Measurements from ENCODE around the gene BCORL1. TPM values are rescaled to one million over a fixed set of nuclear protein-coding genes. Genes with fewer than 3 reads are reported as not detected.

The BCORL1 gene
- total RNA-seq, 1 experiment from 2014 or later: 4.0 TPM

DNA sequence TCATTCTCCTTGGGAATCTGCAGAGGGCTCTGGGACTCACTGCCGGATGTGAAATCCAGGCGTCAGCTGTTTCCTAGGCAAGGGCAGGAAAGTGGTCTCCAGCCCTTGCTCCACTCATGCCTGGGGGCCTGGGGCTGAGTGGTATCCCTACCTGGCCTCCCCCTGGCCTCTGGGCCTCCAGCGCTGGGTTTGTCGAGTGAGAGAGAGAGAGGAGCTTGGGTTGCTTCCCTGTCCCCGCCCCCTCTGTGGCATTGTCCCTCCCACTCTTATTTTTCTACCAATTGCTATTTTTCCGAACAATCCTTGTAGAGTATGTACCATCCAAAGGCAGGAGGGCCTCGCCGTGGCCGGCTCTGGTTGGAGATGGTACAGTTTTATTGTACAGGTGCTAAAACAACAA is 74.8 kb downstream of the BCORL1 start:
- DNase-seq (ENCODE audit: low read depth): no peak

DNA sequence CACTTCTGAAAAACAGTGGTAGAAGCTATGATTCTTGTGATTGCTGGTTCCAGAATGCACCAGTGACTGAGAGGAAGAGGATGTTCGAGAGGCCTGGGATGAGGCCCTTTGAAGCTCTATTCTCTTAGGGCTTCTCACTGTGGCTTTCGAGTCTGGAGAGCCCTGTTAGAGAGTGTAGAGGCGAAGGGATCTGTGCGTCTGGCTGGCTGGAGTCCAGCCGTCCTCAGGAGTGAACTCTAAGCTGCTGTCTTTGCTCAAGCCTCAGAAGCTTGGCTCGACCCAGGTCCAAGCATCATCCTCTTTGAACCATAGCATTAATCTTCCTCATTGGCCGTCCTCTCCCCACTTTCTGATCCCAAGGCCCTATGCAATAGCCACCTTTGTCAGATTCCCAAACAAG is 76.2 kb downstream of the BCORL1 start:
- no peak for DNase-seq (ENCODE audit: low read depth)

DNA sequence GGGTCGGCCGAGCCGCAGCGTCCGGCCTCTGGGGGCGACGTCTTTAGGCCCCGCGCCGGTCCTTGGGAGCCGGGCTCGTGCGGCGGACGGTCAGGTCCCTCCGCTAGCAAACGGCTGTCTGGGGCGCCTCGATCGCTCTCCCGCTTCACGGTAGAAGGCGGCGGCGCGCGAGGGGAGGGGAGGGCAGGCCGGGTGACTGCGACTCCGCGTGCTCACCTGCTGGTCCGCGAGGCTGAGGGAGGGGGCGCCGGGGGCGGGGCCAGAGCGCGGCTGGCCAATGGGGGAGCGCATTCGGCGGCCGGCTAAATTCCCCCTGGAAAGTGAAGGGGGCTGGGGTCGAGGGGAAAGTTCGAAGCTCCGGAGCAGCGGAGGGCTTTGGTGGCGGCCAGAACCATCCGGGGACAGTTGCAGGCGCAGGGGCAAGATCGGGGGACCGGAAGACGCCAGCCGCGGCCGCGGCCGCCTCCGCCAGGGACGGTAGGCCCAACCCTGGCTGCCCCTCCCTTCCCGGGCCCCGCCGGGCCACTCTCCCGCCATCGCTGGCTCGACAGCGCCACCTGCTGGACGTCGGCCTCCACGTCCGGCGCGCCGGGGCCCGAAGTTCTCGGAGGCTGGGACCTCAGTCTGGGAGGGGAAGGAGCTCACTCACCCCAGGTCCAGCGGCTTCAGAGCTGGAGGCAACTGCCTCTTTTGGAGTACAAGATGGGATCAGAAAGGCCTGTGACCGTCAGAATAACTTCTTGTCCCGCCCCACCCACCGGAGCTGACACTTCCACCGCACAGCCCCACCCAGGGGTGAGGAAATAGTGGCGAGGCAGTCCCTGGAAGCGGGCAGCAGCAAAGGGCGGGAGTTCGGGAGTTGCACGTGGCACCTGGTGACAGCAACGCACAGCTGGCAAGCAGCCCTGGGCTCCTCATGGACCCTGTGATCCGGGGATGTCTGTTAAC is 78.0 kb downstream of the BCORL1 start:
- peak; percentile 79 for DNase-seq (ENCODE audit: low read depth)

DNA sequence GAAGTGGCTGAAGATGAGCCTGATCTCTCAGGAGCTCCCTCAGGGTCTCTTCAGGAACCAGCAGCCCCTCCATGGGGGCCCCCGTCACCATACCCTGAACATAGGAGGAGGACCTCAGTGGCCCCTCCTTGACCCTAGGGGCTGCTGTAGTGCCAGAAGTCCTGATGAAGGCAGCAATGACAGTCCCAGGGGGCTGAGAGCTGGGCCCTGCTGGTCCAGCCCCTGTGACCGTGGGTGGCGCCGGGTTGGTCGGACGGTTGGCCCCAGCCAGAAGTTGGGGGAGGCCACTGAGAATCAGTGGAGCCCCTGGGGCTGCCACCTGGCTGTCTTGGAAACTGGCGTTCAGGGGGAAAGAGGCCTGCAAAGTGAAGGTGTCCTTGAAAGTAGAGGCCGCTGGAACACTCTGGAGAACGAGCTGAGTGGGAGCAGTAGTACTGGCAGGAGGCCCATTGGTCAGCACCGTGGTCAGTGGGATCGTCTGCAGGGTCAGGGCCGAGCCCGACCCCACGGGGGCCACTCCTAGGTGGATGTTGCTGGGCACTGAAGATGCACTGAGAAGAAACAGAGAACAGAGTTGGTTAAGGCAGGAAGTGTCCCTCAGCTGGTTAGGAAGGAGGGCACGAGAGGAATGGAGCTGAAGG is 84.7 kb downstream of the BCORL1 start:
- no peak for DNase-seq (ENCODE audit: low read depth)

DNA sequence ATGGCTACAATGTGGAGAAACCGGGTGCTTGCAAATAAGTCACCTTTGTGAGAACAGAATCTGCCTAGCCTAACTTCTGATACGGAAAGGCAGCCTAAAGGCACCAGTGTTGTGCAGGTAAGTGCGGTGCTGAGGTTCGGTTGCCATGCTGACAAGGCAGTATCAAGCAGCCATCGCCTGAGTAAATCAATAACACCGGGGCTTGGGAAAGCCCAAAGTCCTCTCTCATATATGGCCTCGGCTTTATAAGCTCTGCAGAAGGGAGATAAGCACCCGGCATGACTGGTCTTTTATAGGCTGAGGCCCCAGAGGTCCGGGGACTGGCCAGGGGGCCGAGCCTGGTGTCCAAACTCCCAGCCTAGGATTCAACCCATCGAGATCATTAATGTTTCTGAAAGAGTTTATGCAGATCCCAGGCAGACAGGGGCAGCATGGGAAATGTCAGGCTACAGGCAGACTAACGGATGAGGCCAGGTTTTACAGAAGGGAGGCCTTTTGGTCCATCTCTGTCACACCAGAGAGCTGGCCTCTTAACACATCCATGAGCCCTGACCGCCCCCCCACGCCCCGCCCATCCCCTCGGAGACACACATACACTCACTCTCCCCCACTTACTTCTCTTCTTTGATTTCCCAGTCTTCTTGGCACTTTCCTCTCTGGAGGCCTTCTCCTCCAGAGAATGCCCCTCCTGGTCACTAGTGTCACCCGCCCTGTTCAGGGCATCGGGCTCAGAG is 89.3 kb downstream of the BCORL1 start:
- DNase-seq (ENCODE audit: low read depth): no peak

DNA sequence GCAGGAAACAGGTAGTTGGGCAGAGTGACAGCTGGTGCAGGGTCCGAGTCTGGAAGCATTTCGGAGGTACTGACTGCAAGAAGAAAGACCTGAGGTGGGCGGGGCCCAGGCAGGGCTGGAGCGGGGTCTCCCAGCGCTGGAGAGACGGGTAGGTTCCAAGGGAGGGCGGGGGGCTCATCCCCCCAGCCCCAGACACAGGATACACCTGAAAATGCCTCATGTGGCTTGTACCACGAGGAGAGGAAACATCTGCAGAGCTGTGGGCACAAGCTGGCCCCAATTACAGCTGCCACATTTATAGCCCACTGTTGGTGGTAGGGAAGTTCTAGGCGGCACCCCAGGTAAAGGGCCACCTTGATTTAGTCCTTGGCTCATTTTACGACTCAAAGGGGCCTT is 89.9 kb downstream of the BCORL1 start:
- no peak for DNase-seq (ENCODE audit: low read depth)

DNA sequence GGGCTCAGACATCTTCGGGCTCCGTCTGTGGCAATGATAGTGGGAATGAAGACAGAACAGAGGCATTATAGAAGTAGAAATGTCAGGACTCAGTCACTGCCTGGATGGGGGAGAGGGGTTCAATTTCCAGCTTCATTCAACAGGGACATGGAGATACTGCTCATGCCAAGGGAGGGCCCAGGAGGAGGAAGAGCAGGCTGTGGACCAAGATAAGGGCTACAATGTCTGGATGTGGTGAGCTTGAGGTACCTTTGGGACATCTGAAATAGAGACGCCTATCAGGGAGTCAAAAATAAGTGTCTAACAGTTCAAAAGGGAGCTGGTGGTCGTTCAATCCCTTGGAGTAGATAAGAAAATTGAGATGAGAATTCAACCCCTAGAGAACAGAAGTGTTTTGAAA is 93.3 kb downstream of the BCORL1 start:
- DNase-seq (ENCODE audit: low read depth): no peak

DNA sequence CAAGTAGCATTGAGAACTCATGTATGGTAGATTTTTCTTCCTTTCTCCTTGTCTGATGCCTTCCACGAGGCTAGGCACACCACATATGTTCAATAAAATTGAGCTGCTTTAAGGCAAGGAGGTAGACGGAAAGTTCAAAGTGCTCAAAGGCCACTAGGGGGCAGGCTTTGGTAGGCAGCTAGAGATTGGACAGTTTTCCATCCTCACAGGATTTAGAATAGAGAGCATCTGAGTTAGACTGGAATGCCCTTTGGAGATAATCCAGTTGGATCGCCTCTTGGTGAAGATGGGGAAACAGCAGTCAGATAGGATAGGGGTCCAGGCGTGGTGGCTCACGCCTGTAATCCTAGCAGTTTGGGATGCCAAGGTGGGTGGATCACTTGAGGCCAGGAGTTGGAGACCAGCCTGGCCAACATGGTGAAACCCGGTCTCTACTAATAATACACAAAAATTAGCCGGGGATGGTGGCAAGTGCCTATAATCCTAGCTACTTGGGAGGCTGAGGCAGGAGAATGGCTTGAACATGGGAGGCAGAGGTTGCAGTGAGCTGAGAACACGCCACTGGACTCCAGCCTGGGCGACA is 97.5 kb downstream of the BCORL1 start:
- peak; percentile 81 for DNase-seq (ENCODE audit: low read depth)

DNA sequence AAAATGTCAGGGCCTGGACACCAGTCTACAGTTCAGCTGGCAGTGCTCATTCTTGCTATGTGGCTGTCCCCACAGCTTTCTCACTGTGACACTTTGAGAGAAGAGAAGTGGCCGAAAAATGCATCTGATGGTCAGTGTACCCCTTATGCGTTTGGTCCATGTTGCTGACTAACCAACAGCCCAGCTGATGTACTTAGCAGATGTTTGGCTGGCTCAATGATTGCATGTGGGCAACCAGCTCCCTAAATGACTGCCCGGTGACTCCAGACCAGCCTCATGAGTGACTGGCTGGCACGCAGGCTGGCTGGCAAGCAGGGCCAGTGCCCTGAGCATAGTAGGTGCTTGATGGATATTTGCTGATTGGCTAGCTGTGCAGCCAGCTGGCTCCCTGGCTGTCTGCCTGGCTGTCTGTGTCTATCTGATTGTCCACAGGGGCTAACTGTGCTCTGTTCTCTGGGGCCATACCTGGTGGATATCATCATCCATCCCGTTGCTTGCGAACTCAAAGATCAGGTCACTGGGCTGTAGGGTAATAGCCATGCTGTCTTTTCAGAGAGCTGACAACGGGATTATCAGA is 98.4 kb downstream of the BCORL1 start:
- no peak for DNase-seq (ENCODE audit: low read depth)

DNA sequence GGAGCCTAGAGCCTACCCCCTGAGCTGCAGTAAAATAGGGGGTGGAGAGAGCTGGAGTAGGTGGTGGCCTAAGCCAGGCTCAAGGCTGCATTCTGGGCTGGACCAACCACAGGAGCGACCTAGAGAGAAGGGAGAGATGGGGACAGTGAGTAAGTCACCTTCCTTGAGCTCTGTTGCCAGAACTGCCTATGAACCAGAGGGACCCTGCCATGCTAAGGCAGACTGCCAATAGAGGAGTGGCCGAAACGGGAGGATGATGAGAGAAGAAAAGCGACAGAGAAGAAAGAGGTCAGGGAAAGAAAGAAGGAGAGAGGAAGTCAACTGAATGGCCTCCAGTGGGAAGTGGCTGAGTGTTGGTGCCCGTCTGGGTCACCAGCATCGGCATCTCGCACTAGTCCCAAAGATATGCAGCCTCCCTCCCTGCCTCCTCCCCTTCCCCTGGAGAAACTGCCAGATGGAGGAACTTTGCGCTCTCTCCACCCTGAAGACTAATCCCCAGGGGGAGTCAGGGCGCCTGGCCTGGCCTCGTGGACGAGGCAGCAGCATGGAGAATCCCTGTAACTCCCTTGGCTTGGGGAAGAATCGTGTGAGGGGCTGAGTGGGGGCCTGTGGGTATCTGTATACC is 99.1 kb downstream of the BCORL1 start:
- no peak for DNase-seq (ENCODE audit: low read depth)

DNA sequence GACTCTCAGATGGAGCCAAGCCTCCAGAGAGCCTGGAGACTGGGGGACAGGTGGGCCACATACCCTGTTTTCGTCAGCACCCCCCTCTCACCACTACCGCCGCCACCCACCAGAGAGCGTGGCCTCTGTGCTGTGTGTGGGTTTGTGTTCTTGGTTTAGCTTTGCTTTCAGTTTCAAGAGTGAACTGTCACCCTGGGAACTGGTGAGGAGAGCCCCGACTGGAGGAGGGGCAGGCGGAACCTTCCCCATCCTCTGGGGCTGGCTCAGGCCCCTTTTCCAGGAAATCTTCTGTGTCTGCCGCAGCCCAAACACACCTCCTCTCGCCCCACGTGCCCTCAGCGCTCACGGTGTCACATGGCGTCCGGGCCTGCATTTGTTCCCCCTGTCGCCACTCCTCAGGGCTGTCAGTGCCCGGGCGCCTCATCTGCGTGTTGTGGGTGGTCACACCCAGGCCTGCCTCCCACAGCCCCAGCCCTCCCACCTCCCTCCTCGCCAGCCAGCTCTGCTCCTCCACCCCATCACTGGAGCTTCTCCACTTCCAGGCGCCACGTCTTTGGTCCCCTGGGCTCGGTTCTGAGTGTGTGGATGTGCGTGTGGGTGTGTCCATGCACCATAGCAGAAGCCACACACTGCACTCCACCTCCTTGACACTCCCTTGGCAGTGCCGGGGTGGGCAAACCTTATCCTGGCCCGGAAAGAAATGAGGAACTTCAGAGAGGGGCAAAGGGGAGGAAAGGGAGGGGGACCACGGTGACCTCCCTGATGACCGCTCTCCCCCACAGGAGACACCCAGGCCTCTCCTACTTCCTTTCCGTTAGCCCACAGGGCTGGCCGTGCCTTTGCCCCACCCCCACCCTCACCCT is 100.0 kb downstream of the BCORL1 start:
- no peak for DNase-seq (ENCODE audit: low read depth)

DNA sequence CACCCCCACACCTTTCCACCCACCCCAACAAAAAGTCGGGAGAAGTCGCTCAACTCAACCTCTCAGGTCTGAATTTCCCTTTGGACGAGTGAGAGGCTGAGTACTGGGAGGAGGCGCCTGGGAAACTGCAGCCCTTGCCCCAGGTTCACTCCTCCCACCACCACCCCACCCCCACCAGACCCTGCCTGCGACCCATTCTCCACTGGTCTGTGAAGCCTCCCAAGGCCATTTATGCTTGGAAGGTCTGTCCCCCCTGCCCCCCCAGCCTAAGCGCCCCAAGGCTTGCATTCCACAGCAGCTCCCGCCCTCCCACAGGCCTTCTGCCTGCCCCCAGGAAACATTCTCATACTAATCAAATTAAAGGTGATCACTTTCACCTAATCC is 100.7 kb downstream of the BCORL1 start:
- no peak for DNase-seq (ENCODE audit: low read depth)

DNA sequence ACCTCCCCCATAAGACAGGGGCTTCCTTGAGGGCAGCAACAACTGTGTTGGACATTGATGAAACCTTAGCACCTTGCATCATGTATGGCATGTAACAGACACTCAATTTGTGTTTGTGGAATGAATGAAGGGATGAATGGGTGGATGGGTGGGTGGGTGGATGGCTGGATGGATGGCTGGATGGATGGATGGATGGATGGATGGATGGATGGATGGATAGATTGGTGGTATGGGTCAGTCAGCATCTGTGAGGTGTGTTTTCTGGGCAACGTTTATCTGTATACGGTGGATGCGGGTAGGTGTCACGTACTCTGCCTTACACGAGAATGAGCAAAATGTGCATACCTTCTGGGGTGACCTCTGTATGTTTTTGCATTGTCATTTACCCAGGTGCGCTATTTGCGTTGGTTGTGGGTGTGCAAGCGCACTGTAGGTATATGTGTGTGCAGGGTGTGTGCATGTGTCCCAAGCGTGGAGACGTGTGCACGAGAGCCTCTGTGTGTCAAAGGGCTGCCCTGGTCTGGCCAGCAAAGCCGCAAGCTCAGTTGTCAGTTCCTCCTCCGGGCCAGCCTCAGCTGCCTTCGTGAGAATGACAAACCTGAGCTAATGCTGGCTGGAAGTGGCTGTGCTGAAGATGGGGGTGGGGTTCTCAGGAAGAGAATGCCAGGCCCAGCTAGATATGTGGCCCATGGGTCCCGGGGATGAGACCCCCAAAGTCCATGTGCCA is 101.4 kb downstream of the BCORL1 start:
- no peak for DNase-seq (ENCODE audit: low read depth)

DNA sequence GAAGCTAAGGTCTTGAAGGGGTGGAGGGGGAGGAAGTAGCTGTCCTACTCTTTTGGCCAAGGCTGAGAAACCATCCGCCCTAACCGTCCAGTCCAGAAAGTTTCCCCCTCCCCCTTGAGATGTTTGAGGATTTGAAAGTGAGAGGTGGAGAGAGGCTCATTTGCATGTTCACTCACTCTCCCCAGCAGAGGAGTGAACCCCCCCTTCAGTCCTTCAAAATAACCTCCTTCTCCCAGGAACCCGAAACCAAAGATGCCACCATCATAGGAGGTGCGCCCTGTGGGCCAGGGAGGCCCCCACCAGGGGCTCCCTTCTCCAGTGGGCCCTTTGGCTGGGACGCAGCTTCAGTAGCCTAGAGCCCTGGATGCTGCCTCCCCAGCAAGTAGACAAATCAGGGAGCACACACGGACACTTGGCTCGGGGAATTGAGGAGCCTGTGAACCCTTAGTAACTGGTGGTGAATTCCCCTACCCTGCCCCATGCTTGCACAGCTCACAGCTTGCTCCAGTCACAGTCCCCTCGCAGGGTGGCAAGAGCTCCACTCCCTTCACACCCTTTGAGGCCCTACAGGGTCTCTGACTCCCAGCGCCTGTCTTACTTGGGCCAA is 102.3 kb downstream of the BCORL1 start:
- DNase-seq (ENCODE audit: low read depth): no peak

DNA sequence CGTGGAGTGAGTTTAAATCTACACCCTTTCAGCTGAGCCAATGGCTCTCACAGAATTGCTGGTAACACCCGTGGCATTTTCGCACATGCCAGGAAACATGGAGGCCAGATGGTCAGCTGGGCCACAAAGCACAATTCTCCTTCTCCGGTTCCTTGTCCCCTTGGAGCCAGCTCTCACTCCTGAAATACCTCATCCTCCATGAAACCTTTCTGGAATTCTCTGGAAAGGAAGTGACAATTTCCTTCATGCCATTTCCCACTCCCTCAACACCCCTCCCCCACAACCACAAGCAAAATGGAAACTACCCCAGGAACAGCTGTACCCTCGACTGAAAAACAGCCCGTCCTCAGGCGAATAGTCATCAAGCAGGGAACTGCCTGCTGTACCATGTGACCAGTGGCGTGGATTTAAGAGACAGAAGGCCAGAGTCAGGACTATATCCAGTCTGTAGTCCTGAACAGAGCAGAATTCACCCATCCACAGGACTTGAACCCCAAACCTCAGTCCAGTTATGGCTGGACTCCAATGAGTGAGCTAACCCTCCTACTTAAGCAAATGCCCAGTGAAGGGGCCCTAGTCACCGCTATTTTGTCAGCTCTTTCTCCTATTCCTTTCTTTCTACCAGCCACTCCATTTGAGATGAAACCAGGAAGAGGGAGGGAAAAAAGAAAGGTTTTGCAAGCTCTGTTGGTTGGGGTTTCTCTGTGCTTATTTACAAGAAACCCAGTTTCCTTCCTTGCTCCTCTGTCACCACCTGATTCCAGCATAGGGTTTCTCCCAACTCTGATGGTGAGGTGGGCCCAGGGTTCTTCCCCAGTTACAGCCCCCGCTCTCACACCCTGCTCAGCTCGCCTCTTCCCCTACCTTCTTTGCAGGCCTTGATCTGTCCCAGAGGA is 103.4 kb downstream of the BCORL1 start:
- no peak for DNase-seq (ENCODE audit: low read depth)

DNA sequence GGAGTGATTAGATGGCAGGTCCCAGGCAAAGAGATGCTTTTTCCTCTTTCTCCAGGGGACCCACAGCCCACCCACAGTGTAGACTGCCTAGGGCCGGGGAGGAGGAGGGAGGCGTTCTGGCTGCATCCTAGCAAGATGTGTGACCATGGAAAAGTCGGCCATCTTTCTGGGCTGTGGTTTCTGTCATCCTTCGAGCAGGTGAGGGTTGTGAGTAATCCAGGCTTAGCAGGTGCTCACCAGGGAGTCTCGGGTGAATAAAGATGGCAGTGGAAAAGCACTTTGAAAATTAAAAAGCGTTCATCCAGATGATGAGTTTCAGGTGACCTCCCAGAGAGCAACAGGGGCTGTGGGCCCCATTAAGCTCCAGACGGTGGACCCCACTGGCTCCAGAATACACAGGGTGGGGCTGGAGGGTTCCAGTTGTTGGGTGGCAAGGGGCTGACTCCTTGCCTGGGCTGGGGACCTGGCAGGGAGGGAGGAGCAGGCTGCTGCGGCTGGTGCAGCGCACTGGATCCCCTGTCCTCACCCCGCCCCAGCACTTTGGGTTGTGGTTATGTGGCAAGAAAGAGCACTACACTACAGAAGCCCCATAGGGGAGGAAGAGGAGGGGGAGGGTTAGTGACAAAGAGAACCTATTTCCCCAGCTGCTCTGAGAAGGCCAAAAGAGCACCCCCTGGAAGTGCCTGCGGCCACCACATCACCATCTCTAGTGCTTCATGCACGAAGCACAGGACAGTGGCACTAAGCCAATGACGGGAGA is 104.2 kb downstream of the BCORL1 start:
- no peak for DNase-seq (ENCODE audit: low read depth)

DNA sequence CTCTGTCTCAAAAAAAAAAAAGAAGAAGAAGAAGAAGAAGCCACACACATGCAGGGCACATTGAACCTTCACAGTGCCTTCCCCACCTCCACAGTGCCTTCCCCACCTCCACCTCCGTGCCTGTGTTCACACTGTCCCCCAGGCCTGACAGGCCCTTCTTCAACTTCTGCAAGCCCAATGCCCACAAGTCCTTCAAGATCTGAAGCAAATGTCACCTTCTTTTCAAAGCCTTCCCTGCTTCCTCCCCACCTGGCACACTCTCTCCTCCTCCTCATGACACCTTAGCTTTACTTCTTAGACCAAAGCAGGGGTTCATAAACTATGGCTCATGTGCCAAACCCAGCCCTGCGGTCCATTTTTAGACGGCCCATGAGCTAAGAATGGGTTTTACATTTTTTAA is 107.9 kb downstream of the BCORL1 start:
- DNase-seq (ENCODE audit: low read depth): no peak
